PC-3 (cell line): ENCODE data around the gene YLPM1. TPM values are rescaled to one million over a fixed set of nuclear protein-coding genes. Genes with fewer than 3 reads are reported as not detected.

Experiments used
- ATAC-seq: fragments of 200-7000 bp; cut with Tn5 transposase; 2 replicates; pipeline ENCODE4 v1.9.1; 2020; ENCODE audit warnings: mild to moderate bottlenecking, moderate library complexity
- BruUV-seq: library from RNA; stranded (reverse); fragments of 400-500 nt; replicated peaks from 2 replicates; lab custom pipeline; 2021; lab: Mats Ljungman, UMichigan
- CTCF ChIA-PET: fragments of 300-600 bp; sonication (Branson Sonifier 250); formaldehyde crosslinking; loops from one replicate; lab custom pipeline; 2022; ENCODE audit warnings: antibody characterized with exemption; lab: Charles Lee
- POLR2A ChIA-PET: fragments of 300-600 bp; sonication (Branson Sonifier 250); formaldehyde crosslinking; loops from one replicate; lab custom pipeline; 2022; ENCODE audit warnings: antibody characterized with exemption; ENCODE audit not compliant: unreplicated experiment; lab: Charles Lee
- DNase-seq: peaks from one replicate; pipeline ENCODE4 v3.0.0-alpha.2; 2015
- H2AFZ ChIP-seq: fragments of 300-600 bp; sonication (generic); 2 replicates; pipeline ENCODE4 v1.6.0; 2016; ENCODE audit warnings: antibody characterized with exemption, low read length
- H3F3A ChIP-seq: fragments of 300-600 bp; sonication (generic); one replicate; pipeline ENCODE4 v1.6.0; 2017; ENCODE audit warnings: antibody characterized with exemption, low read length, control low read depth, mild to moderate bottlenecking; ENCODE audit not compliant: unreplicated experiment
- H3K27ac ChIP-seq: fragments of 300-600 bp; sonication (generic); 2 replicates; pipeline ENCODE4 v1.5.1; 2016; ENCODE audit warnings: mild to moderate bottlenecking, low read length
- H3K27me3 ChIP-seq: fragments of 300-600 bp; sonication (generic); 2 replicates; pipeline ENCODE4 v1.6.1; 2016; ENCODE audit warnings: low read length, mixed read lengths
- H3K36me3 ChIP-seq: fragments of 300-600 bp; sonication (generic); 2 replicates; pipeline ENCODE4 v1.6.1; 2016; ENCODE audit warnings: low read depth, mixed run types, low read length, mixed read lengths
- H3K4me1 ChIP-seq: fragments of 300-600 bp; sonication (generic); 2 replicates; pipeline ENCODE4 v1.5.1; 2016; ENCODE audit warnings: low read length; ENCODE audit not compliant: insufficient read depth
- H3K4me2 ChIP-seq: fragments of 300-600 bp; sonication (generic); 2 replicates; pipeline ENCODE4 v1.6.0; 2016; ENCODE audit warnings: low read length
- H3K4me3 ChIP-seq: fragments of 300-600 bp; sonication (generic); 2 replicates; pipeline ENCODE4 v1.5.1; 2016; ENCODE audit warnings: mild to moderate bottlenecking, low read length, mixed read lengths
- H3K79me2 ChIP-seq: fragments of 300-600 bp; sonication (generic); 2 replicates; pipeline ENCODE4 v1.6.1; 2017; ENCODE audit warnings: low read length, mixed read lengths
- H3K9ac ChIP-seq: fragments of 300-600 bp; sonication (generic); 2 replicates; pipeline ENCODE4 v1.6.0; 2016; ENCODE audit warnings: mild to moderate bottlenecking, low read length
- H3K9me2 ChIP-seq: fragments of 300-600 bp; sonication (generic); replicated peaks from 2 replicates; pipeline ENCODE4 v1.6.1; 2016; ENCODE audit warnings: mixed run types, low read length, mixed read lengths
- H3K9me3 ChIP-seq: fragments of 300-600 bp; sonication (generic); 2 replicates; pipeline ENCODE4 v1.6.1; 2016; ENCODE audit warnings: low read length, mixed read lengths
- H4K20me1 ChIP-seq: fragments of 300-600 bp; sonication (generic); 2 replicates; pipeline ENCODE4 v1.6.1; 2016; ENCODE audit warnings: low read length, mixed read lengths
- EZH2 ChIP-seq: fragments of 300-600 bp; sonication (generic); IDR thresholded peaks from one replicate; pipeline ENCODE4 v1.6.1; 2017; ENCODE audit warnings: antibody characterized with exemption, mild to moderate bottlenecking, low read length; ENCODE audit not compliant: unreplicated experiment
- EZH2phosphoT487 ChIP-seq: fragments of 300-600 bp; sonication (generic); IDR thresholded peaks from 2 replicates; pipeline ENCODE4 v1.6.1; 2018; ENCODE audit warnings: mild to moderate bottlenecking, antibody characterized with exemption, low read length, borderline replicate concordance
- intact Hi-C: fragments of 100-400 bp; cut with micrococcal nuclease; formaldehyde crosslinking; loops from 2 replicates; pipeline ENCODE4 v1.9.0; 2023
- total RNA-seq: library from RNA; depleted of rRNA; stranded (reverse); fragments of >200 nt; gene quantifications from 2 replicates; pipeline ENCODE4 v1.2.3, GENCODE V29; 2014
- TF ChIP-seq, protein P1 (sequence below): fragments of 300-600 bp; sonication (generic); conservative IDR thresholded peaks from 2 replicates; pipeline ENCODE4 v1.5.1; 2017; ENCODE audit warnings: antibody characterized with exemption, low read depth, mild to moderate bottlenecking, low read length

Gene YLPM1
- total RNA-seq, 1 experiment from 2014 or later = 25.1 TPM

DNA sequence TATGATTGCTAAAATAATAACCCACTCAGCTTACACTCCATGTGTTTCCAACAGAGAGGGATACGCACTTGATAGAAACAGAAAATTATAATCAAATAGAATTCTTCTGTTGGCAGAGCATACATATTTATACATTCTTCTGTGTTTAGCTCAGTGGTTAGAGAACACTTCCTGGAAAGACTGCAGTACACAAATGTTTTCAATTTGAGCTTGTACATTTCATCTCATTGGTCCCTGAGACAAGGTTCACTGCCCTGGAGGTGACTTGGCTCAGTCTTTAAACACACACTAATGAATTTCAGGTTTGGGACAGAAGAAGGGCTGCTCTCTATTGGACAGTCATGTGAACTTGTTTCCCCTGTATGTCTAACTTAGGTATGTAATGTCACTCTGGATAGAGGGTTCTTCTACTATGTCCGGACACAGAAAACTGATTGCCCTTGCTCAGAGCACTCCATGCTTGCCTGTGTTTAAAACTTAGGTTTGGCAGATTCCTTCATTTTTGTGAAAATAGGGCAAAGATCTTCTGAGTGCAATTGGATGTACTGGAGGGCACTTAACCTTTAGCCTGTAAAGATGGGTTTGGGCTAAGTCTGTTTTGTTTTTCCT is 89.9 kb downstream of the YLPM1 start:
- no TSS peak for BruUV-seq
- no peak for DNase-seq

DNA sequence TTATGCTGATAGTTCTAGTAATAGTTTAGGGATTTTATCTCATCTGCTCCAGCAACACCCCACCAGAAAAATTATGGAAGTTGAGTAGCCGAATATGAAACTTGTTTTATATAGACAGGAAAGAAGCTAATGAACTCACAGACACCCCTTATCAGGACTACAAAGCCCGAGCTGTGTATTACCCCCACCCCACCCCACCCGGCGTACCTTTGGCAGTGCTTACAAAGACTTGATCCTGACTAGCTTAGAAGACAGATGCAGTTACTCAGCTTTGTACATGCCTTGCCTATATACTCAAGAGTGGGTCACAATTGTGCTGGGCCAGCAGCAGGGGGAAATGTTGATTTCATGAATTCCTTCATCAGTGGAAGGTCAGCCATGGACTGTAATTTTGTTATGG is 90.5 kb downstream of the YLPM1 start:
- POLR2A ChIA-PET = interaction anchor here (0.5 kb wide), 1 partner anchor 36 kb away, joined by 3 read pairs; no protein-coding TSS in a partner anchor
- no peak for DNase-seq
- Histone ChIP-seq H3K27me3 (no peaks in the 10 kb centered on the region), H3K79me2 (no peaks in the 10 kb centered on the region), H2AFZ (no peak overlapping the region), H3K9me2 (no peaks in the 10 kb centered on the region), H3F3A (no peaks in the 10 kb centered on the region), H3K27ac (no peak overlapping the region), H3K9me3 (no peaks in the 10 kb centered on the region), H3K4me2 (no peak overlapping the region), H3K9ac (no peak overlapping the region), H3K4me3 (no peak overlapping the region), H3K36me3 (no peaks in the 10 kb centered on the region), H3K4me1 (no peaks in the 10 kb centered on the region), H4K20me1 (no peaks in the 10 kb centered on the region)
- CTCF ChIA-PET = no interaction called here
- TF ChIP-seq EZH2 = no peak
- TF ChIP-seq, protein P1, sequence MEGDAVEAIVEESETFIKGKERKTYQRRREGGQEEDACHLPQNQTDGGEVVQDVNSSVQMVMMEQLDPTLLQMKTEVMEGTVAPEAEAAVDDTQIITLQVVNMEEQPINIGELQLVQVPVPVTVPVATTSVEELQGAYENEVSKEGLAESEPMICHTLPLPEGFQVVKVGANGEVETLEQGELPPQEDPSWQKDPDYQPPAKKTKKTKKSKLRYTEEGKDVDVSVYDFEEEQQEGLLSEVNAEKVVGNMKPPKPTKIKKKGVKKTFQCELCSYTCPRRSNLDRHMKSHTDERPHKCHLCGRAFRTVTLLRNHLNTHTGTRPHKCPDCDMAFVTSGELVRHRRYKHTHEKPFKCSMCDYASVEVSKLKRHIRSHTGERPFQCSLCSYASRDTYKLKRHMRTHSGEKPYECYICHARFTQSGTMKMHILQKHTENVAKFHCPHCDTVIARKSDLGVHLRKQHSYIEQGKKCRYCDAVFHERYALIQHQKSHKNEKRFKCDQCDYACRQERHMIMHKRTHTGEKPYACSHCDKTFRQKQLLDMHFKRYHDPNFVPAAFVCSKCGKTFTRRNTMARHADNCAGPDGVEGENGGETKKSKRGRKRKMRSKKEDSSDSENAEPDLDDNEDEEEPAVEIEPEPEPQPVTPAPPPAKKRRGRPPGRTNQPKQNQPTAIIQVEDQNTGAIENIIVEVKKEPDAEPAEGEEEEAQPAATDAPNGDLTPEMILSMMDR = no peak
- no peak for TF ChIP-seq EZH2phosphoT487
- BruUV-seq = no TSS peak
- intact Hi-C loops = no loop called here
- no peak for ATAC-seq

More for the DNA sequence above, 89.9 kb downstream of the YLPM1 start:
- H3K9me3 ChIP-seq = no peaks in the 10 kb centered on the region
- H3F3A ChIP-seq = no peaks in the 10 kb centered on the region
- H3K27me3 ChIP-seq = no peaks in the 10 kb centered on the region
- no peak for TF ChIP-seq EZH2
- TF ChIP-seq, protein P1 = no peak
- no peak for TF ChIP-seq EZH2phosphoT487
- ChIA-PET POLR2A (interaction anchor here (0.5 to 0.7 kb wide), 2 partner anchors 22 to 37 kb away, joined by 3 to 5 read pairs; no protein-coding TSS in a partner anchor), CTCF (interaction anchor here (0.8 kb wide), 1 partner anchor 27 kb away, joined by 3 read pairs; no protein-coding TSS in a partner anchor)
- no peak overlapping the region for H2AFZ ChIP-seq
- H3K9me2 ChIP-seq = no peaks in the 10 kb centered on the region
- no peaks in the 10 kb centered on the region for H3K4me1 ChIP-seq
- H3K79me2 ChIP-seq = no peaks in the 10 kb centered on the region
- peak; percentile 18; the same call in 1 of the 2 replicates for ATAC-seq
- no peak overlapping the region for H3K4me3 ChIP-seq
- no peak overlapping the region for H3K27ac ChIP-seq
- no peaks in the 10 kb centered on the region for H4K20me1 ChIP-seq
- no peak overlapping the region for H3K4me2 ChIP-seq
- intact Hi-C loops = no loop called here
- no peaks in the 10 kb centered on the region for H3K36me3 ChIP-seq
- no peak overlapping the region for H3K9ac ChIP-seq

DNA sequence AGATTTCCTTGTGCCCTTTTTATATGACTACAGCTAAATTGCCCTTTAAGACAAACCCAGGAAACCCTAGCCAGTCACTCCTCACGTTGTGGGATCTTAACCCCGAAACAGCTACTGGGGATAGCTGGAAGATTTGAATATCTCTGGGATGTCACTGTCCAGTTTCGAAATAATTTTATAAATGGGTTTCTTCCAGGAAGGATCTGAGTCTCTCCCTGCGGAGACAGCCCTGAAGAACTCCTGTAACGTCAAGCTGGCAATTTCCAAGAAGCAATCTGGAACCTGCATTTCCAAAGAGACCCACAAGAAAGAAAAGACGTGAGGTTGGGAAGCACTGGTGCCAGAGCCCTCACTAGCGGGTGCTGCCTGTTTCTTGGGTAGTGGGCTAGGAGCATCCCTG is 91.9 kb downstream of the YLPM1 start:
- POLR2A ChIA-PET = interaction anchor here (0.6 kb wide), 1 partner anchor 16 kb away, joined by 5 read pairs; no protein-coding TSS in a partner anchor
- H3K79me2 ChIP-seq = no peaks in the 10 kb centered on the region
- no peaks in the 10 kb centered on the region for H3F3A ChIP-seq
- H3K36me3 ChIP-seq = no peaks in the 10 kb centered on the region
- no peaks in the 10 kb centered on the region for H3K27me3 ChIP-seq
- no peak overlapping the region for H3K27ac ChIP-seq
- CTCF ChIA-PET = no interaction called here
- no TSS peak for BruUV-seq
- no peak for DNase-seq
- H3K4me3 ChIP-seq = no peak overlapping the region
- H3K4me1 ChIP-seq = no peaks in the 10 kb centered on the region
- no peaks in the 10 kb centered on the region for H4K20me1 ChIP-seq
- intact Hi-C loops = no loop called here
- no peak overlapping the region for H3K9ac ChIP-seq
- TF ChIP-seq EZH2 (no peak), EZH2phosphoT487 (no peak)
- TF ChIP-seq, protein P1 = no peak
- no peak for ATAC-seq
- no peaks in the 10 kb centered on the region for H3K9me3 ChIP-seq
- H3K4me2 ChIP-seq = no peak overlapping the region
- no peak overlapping the region for H2AFZ ChIP-seq
- no peaks in the 10 kb centered on the region for H3K9me2 ChIP-seq
